WI38 (cell line): ENCODE measurements around the gene GABRG3.

Source experiments
- H3K4me3 ChIP-seq: 2 replicates; pipeline ENCODE4 v1.5.1; 2011; ENCODE audit warnings: low read depth, mild to moderate bottlenecking, control low read depth, low read length
- TF ChIP-seq, protein P1 (sequence below): IDR thresholded peaks from 2 replicates; pipeline ENCODE4 v1.5.1; 2012; ENCODE audit warnings: low read depth, mild to moderate bottlenecking, control low read depth, low read length

GABRG3 gene

DNA sequence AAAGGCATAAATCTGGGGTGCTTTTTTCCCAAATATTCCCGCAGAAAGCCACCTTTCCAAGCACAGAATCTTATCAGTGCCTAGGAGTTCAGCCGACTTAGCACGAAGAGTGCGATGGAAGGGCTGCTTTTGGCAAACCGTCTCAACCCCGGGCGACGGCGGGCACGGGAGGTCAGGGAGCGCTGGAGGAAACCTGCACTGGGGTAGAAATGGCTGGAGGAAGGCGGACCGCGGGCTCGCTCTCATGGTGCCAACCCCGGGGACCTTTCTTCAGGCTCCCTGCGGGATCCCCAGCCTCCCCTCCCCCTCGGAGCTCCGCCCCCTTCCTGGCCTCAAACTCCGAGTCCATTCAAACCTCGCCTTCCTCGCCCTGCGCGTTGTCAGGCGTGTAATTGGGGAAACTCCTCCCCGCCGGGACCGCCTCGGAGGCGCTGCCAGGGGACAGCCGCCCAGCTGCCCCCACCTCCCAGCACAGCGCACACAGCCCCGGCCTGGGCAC, at the start of gene GABRG3:
TSS of gene GABRG3 (plus strand) at position 470 of the 499 bp plus-strand sequence.
- TF ChIP-seq, protein P1, sequence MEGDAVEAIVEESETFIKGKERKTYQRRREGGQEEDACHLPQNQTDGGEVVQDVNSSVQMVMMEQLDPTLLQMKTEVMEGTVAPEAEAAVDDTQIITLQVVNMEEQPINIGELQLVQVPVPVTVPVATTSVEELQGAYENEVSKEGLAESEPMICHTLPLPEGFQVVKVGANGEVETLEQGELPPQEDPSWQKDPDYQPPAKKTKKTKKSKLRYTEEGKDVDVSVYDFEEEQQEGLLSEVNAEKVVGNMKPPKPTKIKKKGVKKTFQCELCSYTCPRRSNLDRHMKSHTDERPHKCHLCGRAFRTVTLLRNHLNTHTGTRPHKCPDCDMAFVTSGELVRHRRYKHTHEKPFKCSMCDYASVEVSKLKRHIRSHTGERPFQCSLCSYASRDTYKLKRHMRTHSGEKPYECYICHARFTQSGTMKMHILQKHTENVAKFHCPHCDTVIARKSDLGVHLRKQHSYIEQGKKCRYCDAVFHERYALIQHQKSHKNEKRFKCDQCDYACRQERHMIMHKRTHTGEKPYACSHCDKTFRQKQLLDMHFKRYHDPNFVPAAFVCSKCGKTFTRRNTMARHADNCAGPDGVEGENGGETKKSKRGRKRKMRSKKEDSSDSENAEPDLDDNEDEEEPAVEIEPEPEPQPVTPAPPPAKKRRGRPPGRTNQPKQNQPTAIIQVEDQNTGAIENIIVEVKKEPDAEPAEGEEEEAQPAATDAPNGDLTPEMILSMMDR: no peak
- no peak within 1 kb of the TSS for H3K4me3 ChIP-seq

DNA sequence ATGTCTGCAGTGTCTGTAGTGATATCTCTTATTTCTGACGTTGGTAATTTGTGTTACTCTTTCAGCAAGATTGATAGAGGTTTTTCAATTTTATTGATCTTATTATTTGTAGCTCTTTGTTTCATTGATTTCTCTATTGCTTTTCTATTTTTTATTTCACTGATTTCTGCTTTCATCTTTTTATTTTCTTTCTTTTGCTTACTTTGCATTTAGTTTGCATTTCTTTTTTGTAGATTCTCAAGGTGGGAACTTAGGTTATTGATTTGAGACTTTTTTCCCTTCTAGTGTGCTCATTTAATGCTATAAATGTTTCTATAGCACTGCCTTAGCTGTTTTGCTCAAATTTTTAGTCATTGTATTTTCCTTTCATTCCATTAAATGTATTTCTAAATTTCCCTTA, 49.5 kb upstream of the GABRG3 start:
- TF ChIP-seq, protein P1: no peak
- no peak overlapping the region for H3K4me3 ChIP-seq

DNA sequence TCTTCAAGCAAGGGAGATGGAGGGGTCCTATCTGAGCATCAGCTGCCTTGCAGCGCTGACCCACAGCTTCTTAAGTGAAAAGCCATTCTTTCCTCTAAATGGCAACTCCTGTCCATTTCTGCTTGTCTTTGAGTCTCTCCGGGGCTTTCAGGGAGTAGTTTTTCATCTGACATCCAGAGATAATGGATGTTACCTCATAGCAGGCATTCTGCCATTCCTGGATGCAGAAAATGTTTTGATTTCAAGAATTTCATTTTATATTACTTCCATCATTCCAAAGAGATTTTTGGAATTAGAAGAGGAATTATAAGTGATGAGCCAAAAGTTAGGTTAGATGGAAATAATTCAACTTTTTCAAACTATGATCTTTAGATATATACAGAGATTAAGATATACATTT, 44.9 kb upstream of the GABRG3 start:
- TF ChIP-seq, protein P1: no peak
- H3K4me3 ChIP-seq: no peak overlapping the region

DNA sequence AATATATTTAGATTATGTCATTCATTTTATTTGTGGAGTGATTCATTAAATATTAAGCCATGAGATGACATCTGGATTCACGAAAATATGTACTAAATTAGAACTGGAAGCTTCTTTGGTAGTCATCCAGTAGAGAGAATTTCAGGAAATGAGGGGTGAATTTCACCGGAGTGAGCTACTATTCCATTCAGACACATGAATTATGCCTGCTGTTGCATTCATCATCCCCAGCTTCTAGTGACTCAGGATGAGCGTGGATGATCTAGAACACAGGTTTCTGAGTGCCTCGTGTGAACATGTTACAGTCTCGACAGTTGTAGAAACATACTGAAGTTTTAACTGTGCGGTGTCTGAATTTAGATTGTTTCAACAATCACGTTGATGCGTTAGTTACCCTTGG, 42.9 kb upstream of the GABRG3 start:
- H3K4me3 ChIP-seq: no peak overlapping the region
- TF ChIP-seq, protein P1: no peak

DNA sequence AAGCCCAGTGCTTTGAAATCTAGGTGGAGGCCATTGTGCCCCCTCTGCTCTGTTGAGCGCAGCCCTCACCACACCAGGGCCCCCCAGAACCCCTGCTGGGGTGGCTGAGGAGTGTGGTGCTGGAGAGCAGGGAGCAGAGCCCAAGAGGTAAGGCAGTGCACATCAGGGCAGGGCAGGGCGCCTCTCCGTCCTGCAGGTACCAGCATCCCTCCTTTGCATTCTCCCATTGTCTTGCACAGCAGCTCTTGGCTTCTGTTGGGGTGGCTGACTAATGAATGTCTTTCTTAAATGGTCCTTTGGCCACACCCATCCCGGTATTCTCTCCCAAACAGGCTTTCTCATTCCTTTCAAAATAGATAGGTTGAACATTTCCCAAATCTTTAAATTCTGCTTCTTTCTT, 41.4 kb upstream of the GABRG3 start:
- no peak overlapping the region for H3K4me3 ChIP-seq
- TF ChIP-seq, protein P1: no peak

DNA sequence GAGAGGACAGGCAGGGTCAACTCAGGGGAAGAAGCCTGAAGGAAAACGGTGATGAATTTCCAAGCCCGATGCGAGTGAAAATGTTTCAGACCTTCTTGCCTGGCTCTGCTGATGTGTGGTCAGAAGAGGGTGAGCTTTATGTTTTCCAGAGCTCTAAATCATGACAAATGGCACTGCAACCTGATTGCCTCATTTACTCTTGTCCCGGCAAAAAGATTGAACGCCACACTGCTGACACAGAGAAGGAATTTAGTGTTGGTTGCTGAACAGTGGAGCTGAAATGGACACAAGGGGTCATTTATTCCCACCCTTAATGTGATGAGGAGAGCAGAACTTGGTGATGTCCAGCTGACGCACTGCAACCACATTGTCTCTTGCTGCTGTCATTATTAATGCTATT, 36.1 kb upstream of the GABRG3 start:
- H3K4me3 ChIP-seq: no peak overlapping the region
- TF ChIP-seq, protein P1: no peak

DNA sequence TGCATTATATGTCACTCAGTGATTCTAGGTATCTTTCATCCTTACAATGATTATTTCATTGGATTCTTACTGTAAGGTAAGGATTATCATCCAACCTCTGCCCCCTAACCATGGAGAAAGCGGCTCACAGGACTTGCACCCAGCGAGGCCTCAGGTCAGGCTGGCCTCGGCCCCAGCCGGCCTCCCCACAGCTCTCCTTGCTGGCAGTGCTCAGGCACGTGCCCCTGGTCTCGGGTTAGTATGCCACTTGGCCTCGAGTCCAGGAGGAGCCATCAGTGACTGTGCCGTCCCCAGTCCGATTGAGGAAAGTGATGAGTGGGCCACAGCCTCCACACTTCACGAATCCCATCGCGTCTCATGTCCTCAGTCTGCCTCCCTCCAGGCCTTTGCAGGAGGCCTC, 35.7 kb upstream of the GABRG3 start:
- TF ChIP-seq, protein P1: no peak
- H3K4me3 ChIP-seq: no peak overlapping the region
